H1 (cell line): ENCODE results near the gene MYMX. TPM values are rescaled to one million over a fixed set of nuclear protein-coding genes. Genes with fewer than 3 reads are reported as not detected.

Experiments
- CTCF ChIA-PET: fragments of 300-600 bp; sonication (Branson Sonifier 250); formaldehyde crosslinking; loops from one replicate; lab custom pipeline; 2021; ENCODE audit not compliant: partially characterized antibody; lab: Charles Lee
- POLR2A ChIA-PET: fragments of 300-600 bp; sonication (Branson Sonifier 250); formaldehyde crosslinking; loops from one replicate; lab custom pipeline; 2021; ENCODE audit warnings: inconsistent platforms; ENCODE audit not compliant: partially characterized antibody; lab: Charles Lee
- DNase-seq, 2 experiments: peaks; one replicate each; pipeline versions ENCODE4 v3.0.0 to v3.0.0-alpha.2; 2010 to 2022; ENCODE audit warnings: low spot score in 2 of 2, low read depth in 1 of 2, mixed read lengths in 1 of 2
- FAIRE-seq: peaks from 2 replicates; lab custom pipeline; 2011; peaks lifted over from hg19 to GRCh38; lab: Jason Lieb, UNC
- H2AFZ ChIP-seq: 2 replicates; pipeline ENCODE4 v1.8.1; 2012; ENCODE audit warnings: low read length, inconsistent platforms
- H2AK5ac ChIP-seq: 2 replicates; pipeline ENCODE4 v1.6.1; 2013; ENCODE audit warnings: low read depth, low read length
- H2BK120ac ChIP-seq: replicated peaks from 2 replicates; pipeline ENCODE3; 2013; ENCODE audit warnings: low read depth, low read length, inconsistent platforms
- H2BK12ac ChIP-seq: 2 replicates; pipeline ENCODE4 v1.6.1; 2013; ENCODE audit warnings: low read depth, low read length
- H2BK15ac ChIP-seq: 2 replicates; pipeline ENCODE4 v1.6.1; 2013; ENCODE audit warnings: low read length
- H2BK20ac ChIP-seq: 2 replicates; pipeline ENCODE4 v1.6.1; 2013; ENCODE audit warnings: low read length
- H2BK5ac ChIP-seq: 2 replicates; pipeline ENCODE4 v1.6.1; 2013; ENCODE audit warnings: low read depth, low read length
- H3K14ac ChIP-seq: 2 replicates; pipeline ENCODE4 v1.6.1; 2013; ENCODE audit warnings: inconsistent platforms; ENCODE audit not compliant: insufficient read length
- H3K18ac ChIP-seq: 2 replicates; pipeline ENCODE4 v1.6.1; 2013; ENCODE audit warnings: low read length; ENCODE audit errors: extremely low read depth
- H3K23ac ChIP-seq: 2 replicates; pipeline ENCODE4 v1.6.1; 2013; ENCODE audit warnings: inconsistent platforms; ENCODE audit not compliant: insufficient read length
- H3K23me2 ChIP-seq: 2 replicates; pipeline ENCODE4 v1.6.1; 2013; ENCODE audit warnings: low read depth, low read length
- H3K27ac ChIP-seq: 2 replicates; pipeline ENCODE4 v1.6.1; 2011; ENCODE audit warnings: low read depth, low read length, inconsistent platforms
- H3K27me3 ChIP-seq, 4 experiments: replicated peaks in 1 of 4; 1 replicate in 1 of 4; 2 replicates in 3 of 4; pipeline versions ENCODE4 v1.6.1 to v1.8.1; 2011 to 2013; ENCODE audit warnings: low read length in 3 of 4, mild to moderate bottlenecking in 3 of 4, inconsistent platforms in 2 of 4, mixed read lengths in 2 of 4, moderate library complexity in 1 of 4; ENCODE audit not compliant: control insufficient read depth in 3 of 4, insufficient read depth in 3 of 4; ENCODE audit errors: extremely low read depth in 1 of 4
- H3K36me3 ChIP-seq, 4 experiments: 2 replicates each; pipeline versions ENCODE4 v1.6.1 to v1.8.1; 2011 to 2013; ENCODE audit warnings: mild to moderate bottlenecking in 4 of 4, low read length in 3 of 4, moderate library complexity in 2 of 4, control low read depth in 1 of 4, inconsistent platforms in 1 of 4; ENCODE audit not compliant: insufficient read depth in 4 of 4, control insufficient read depth in 2 of 4
- H3K4ac ChIP-seq: replicated peaks from 2 replicates; pipeline ENCODE3; 2013; ENCODE audit warnings: low read length, low read depth, mixed read lengths, inconsistent platforms; ENCODE audit not compliant: insufficient read length
- H3K4me1 ChIP-seq, 4 experiments: replicated peaks in 1 of 4; 1 replicate in 1 of 4; 2 replicates in 3 of 4; pipeline versions ENCODE4 v1.6.1 to v1.8.1; 2011 to 2013; ENCODE audit warnings: low read length in 3 of 4, inconsistent platforms in 2 of 4, mixed read lengths in 1 of 4; ENCODE audit not compliant: insufficient read depth in 4 of 4, control insufficient read depth in 3 of 4
- H3K4me2 ChIP-seq, 2 experiments: 2 replicates each; pipeline versions ENCODE4 v1.6.1 to v1.8.1; 2011 to 2013; ENCODE audit warnings: low read depth in 2 of 2, low read length in 2 of 2, control low read depth in 1 of 2, inconsistent platforms in 1 of 2, mild to moderate bottlenecking in 1 of 2; ENCODE audit not compliant: insufficient read depth in 1 of 2
- H3K4me3 ChIP-seq, 4 experiments: fragments of 200-600, 300-600 bp in 1 of 4; sonication (generic), shearing (Covaris generic), sonication (Bioruptor Twin) in 1 of 4; 2 replicates each; pipeline versions ENCODE4 v1.5.1 to v1.8.1; 2011 to 2016; ENCODE audit warnings: low read length in 4 of 4, low read depth in 3 of 4, control low read depth in 2 of 4, inconsistent platforms in 2 of 4, mild to moderate bottlenecking in 2 of 4, mixed read lengths in 1 of 4, moderate library complexity in 1 of 4; ENCODE audit not compliant: insufficient read depth in 2 of 4; ENCODE audit errors: extremely low read depth in 1 of 4
- H3K56ac ChIP-seq: replicated peaks from 2 replicates; pipeline ENCODE3; 2013; ENCODE audit warnings: low read depth, mild to moderate bottlenecking, mixed read lengths, low read length, inconsistent platforms; ENCODE audit not compliant: insufficient read length
- H3K79me1 ChIP-seq: 2 replicates; pipeline ENCODE4 v1.6.1; 2013; ENCODE audit warnings: low read depth, low read length, control low read depth
- H3K79me2 ChIP-seq, 2 experiments: 2 replicates each; pipeline versions ENCODE4 v1.6.1 to v1.8.1; 2012 to 2013; ENCODE audit warnings: low read length in 2 of 2, mild to moderate bottlenecking in 2 of 2, inconsistent platforms in 1 of 2; ENCODE audit not compliant: insufficient read depth in 2 of 2, control insufficient read depth in 1 of 2
- H3K9ac ChIP-seq, 4 experiments: replicated peaks in 1 of 4; 1 replicate in 1 of 4; 2 replicates in 3 of 4; pipeline versions ENCODE4 v1.6.1 to v1.8.1; 2011 to 2013; ENCODE audit warnings: low read depth in 3 of 4, low read length in 3 of 4, control low read depth in 2 of 4, mild to moderate bottlenecking in 2 of 4, moderate library complexity in 2 of 4, inconsistent platforms in 1 of 4; ENCODE audit errors: extremely low read depth in 1 of 4
- H3K9me3 ChIP-seq, 2 experiments: 2 replicates each; pipeline versions ENCODE4 v1.6.1 to v1.8.1; 2012 to 2013; ENCODE audit warnings: mild to moderate bottlenecking in 2 of 2, moderate library complexity in 2 of 2, control low read depth in 1 of 2, inconsistent platforms in 1 of 2, low read depth in 1 of 2, low read length in 1 of 2, mixed read lengths in 1 of 2; ENCODE audit not compliant: insufficient read depth in 2 of 2
- H4K20me1 ChIP-seq, 2 experiments: replicated peaks in 1 of 2; 2 replicates each; pipeline versions ENCODE3 to v1.8.1; 2011 to 2013; ENCODE audit warnings: inconsistent platforms in 2 of 2, low read length in 2 of 2, mild to moderate bottlenecking in 1 of 2; ENCODE audit not compliant: insufficient read depth in 2 of 2, control insufficient read depth in 1 of 2
- H4K5ac ChIP-seq: 2 replicates; pipeline ENCODE4 v1.6.1; 2013; ENCODE audit warnings: low read length, low read depth, mixed read lengths, inconsistent platforms; ENCODE audit not compliant: insufficient read length
- H4K8ac ChIP-seq: 2 replicates; pipeline ENCODE4 v1.8.0; 2013; ENCODE audit warnings: mild to moderate bottlenecking, moderate library complexity, low read length, inconsistent platforms; ENCODE audit not compliant: insufficient read depth; ENCODE audit errors: extremely low read depth
- H4K91ac ChIP-seq: replicated peaks from 2 replicates; pipeline ENCODE3; 2013; ENCODE audit warnings: low read length, mixed read lengths, inconsistent platforms; ENCODE audit not compliant: insufficient read length
- ATF2 ChIP-seq: IDR thresholded peaks from 2 replicates; pipeline ENCODE4 v1.6.1; 2012; ENCODE audit warnings: low read length, inconsistent platforms
- CBX8 ChIP-seq: fragments of 300-800, 300-1000 bp; sonication (generic); IDR thresholded peaks from 2 replicates; pipeline ENCODE4 v1.7.1; 2016; ENCODE audit warnings: low read depth, low read length, borderline replicate concordance
- GTF2F1 ChIP-seq: IDR thresholded peaks from 2 replicates; pipeline ENCODE4 v1.6.1; 2012; ENCODE audit warnings: low read depth, low read length, improper control_type of control experiment, borderline replicate concordance
- KDM5A ChIP-seq: fragments of 200-600 bp; IDR thresholded peaks from 2 replicates; pipeline ENCODE4 v1.7.1; 2012; ENCODE audit warnings: mild to moderate bottlenecking, low read length, inconsistent platforms, mixed read lengths
- NANOG ChIP-seq: IDR thresholded peaks from 2 replicates; pipeline ENCODE4 v1.6.1; 2011; ENCODE audit warnings: low read length, low read depth, mild to moderate bottlenecking, inconsistent platforms; ENCODE audit not compliant: insufficient read depth, poor library complexity, severe bottlenecking
- SAP30 ChIP-seq: fragments of 300-600 bp; sonication (generic); IDR thresholded peaks from 2 replicates; pipeline ENCODE4 v1.7.1; 2012; ENCODE audit warnings: low read length, moderate library complexity, mild to moderate bottlenecking, inconsistent platforms; ENCODE audit not compliant: insufficient read depth, insufficient replicate concordance
- SIN3A ChIP-seq, 2 experiments: IDR thresholded peaks in 1 of 2; conservative IDR thresholded peaks in 1 of 2; 2 replicates each; pipeline ENCODE4 v1.6.1; 2011 to 2012; ENCODE audit warnings: low read length in 2 of 2, improper control_type of control experiment in 1 of 2, low read depth in 1 of 2, mild to moderate bottlenecking in 1 of 2
- TCF12 ChIP-seq: IDR thresholded peaks from 2 replicates; pipeline ENCODE4 v1.6.1; 2011; ENCODE audit warnings: low read depth, mild to moderate bottlenecking, low read length
- ZNF274 ChIP-seq: IDR thresholded peaks from 2 replicates; pipeline ENCODE4 v1.7.0; 2012; ENCODE audit warnings: low read length, borderline replicate concordance; ENCODE audit errors: extremely low read depth
- WGBS, 2 experiments: shearing (Covaris generic) in 1 of 2; methylation state at CpG; one replicate each; pipeline versions ENCODE4 v1.1.6 to v1.1.7; 2013 to 2015; ENCODE audit warnings: low lambda C conversion rate in 2 of 2, mixed read lengths in 2 of 2, inconsistent platforms in 1 of 2, low coverage in 1 of 2, missing lambda C conversion rate in 1 of 2; ENCODE audit not compliant: insufficient replicate concordance in 2 of 2, insufficient coverage in 1 of 2, insufficient read length in 1 of 2; ENCODE audit errors: extremely low coverage in 1 of 2, missing lambda C conversion rate in 1 of 2; 5-methylcytosine and 5-hydroxymethylcytosine counted together
- polyA plus RNA-seq, 7 experiments: library from polyadenylated mRNA; depleted of rRNA in 3 of 7; stranded (reverse) in 5 of 7; unstranded in 2 of 7; fragments of >200 nt in 5 of 7; fragments of 200-250 nt in 2 of 7; gene quantifications; 1 replicate in 5 of 7; 2 replicates in 1 of 7; 4 replicates in 1 of 7; pipeline versions ENCODE4 v1.2.1 to v1.2.3, GENCODE V29; 2011 to 2013; ENCODE audit warnings: missing spikeins in 2 of 7, mixed read lengths in 2 of 7
- total RNA-seq: library from RNA; stranded (reverse); fragmentation: NEBNext Ultra II Directional; extraction: Animal tissue kit (Norgen Biotek cat#: 25700); gene quantifications from 2 replicates; pipeline ENCODE4 v1.2.1, GENCODE V29; 2021
- TF ChIP-seq, protein P1 (sequence below): IDR thresholded peaks from 2 replicates; pipeline ENCODE4 v1.6.1; 2011; ENCODE audit warnings: low read depth, mild to moderate bottlenecking, low read length; ENCODE audit not compliant: insufficient read depth

The MYMX gene
- total and polyA plus RNA-seq, 2 of the 8 experiments (the other 6 are each of a cell fraction or from before 2014, with no cell fraction given) = 4.7 to 6.9 TPM

GRCh38 chr6:44203955-44204354 is 12.8 kb upstream of the MYMX start:
- WGBS, 2 experiments = 94% methylated on average over 6 of the region's 6 CpGs; no CpG with 5 or more reads in 1 of the 2 experiments
- peak overlapping the region; percentile 53 for H2BK12ac ChIP-seq
- H2BK15ac ChIP-seq = no peak overlapping the region
- H3K56ac ChIP-seq = no peak overlapping the region
- no peaks in the 10 kb centered on the region for H3K79me2 ChIP-seq
- no peak overlapping the region for H3K9ac ChIP-seq
- H4K8ac ChIP-seq = no peak overlapping the region
- no peaks in the 10 kb centered on the region; the same call in 1 of the 2 replicates for H3K23me2 ChIP-seq
- DNase-seq = no peak
- peak overlapping the region; percentile 55; the same call in 1 of the 2 replicates for H2BK5ac ChIP-seq
- no peak overlapping the region for H2AK5ac ChIP-seq
- H3K79me1 ChIP-seq = no peaks in the 10 kb centered on the region
- POLR2A ChIA-PET = interaction anchor here (0.8 to 6.2 kb wide), 14 partner anchors 8 to 42 kb away, joined by 3 to 60 read pairs (median 6); partner anchors contain the start of genes HSP90AB1, MYMX and SLC29A1
- no peak overlapping the region for H3K27ac ChIP-seq
- peak overlapping the region; percentile 9 for H2BK20ac ChIP-seq
- no peak overlapping the region for H4K5ac ChIP-seq
- no peak overlapping the region for H3K14ac ChIP-seq
- no peaks in the 10 kb centered on the region for H3K36me3 ChIP-seq
- H3K9me3 ChIP-seq = no peaks in the 10 kb centered on the region
- no peak overlapping the region for H3K4ac ChIP-seq
- H3K4me3 ChIP-seq = no peak overlapping the region
- no peak overlapping the region for H4K91ac ChIP-seq
- H2AFZ ChIP-seq = no peak overlapping the region
- peak overlapping the region; percentile 43; the same call in 1 of the 2 replicates for H3K18ac ChIP-seq
- no peak for FAIRE-seq
- peaks cover 25 to 35% (median 30%) of the 10 kb centered on the region in 4 experiments for H3K4me1 ChIP-seq
- H3K4me2 ChIP-seq = no peak overlapping the region
- no peaks in the 10 kb centered on the region for H4K20me1 ChIP-seq
- CTCF ChIA-PET = interaction anchor here (0.9 to 3.4 kb wide), 6 partner anchors 10 to 52 kb away, joined by 3 to 17 read pairs (median 6); no protein-coding TSS in a partner anchor
- no peak overlapping the region for H3K23ac ChIP-seq
- no peak overlapping the region for H2BK120ac ChIP-seq
- H3K27me3 ChIP-seq = no peaks in the 10 kb centered on the region
- no peak for TF ChIP-seq GTF2F1
- no peak for TF ChIP-seq SIN3A (conservative IDR thresholded peaks at IDR 0.05 in 1 of 2, IDR thresholded peaks at IDR 0.05 in 1 of 2; ENCODE audit: low read depth in 1 of 2, low read length in 2 of 2)
- TF ChIP-seq CBX8 = no peak
- TF ChIP-seq SAP30 = no peak
- no peak for TF ChIP-seq NANOG
- TF ChIP-seq, protein P1, sequence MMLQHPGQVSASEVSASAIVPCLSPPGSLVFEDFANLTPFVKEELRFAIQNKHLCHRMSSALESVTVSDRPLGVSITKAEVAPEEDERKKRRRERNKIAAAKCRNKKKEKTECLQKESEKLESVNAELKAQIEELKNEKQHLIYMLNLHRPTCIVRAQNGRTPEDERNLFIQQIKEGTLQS = no peak
- TF ChIP-seq KDM5A = no peak
- no peak for TF ChIP-seq TCF12
- no peak for TF ChIP-seq ZNF274
- no peak for TF ChIP-seq ATF2
